Right lobe of liver (tissue), 4 donors: ENCODE measurements around the gene STX17.

Source experiments
- CTCF ChIP-seq, 4 donors: fragments of 200-600 bp in 3 of 4; fragments of 450-650 bp in 1 of 4; IDR thresholded peaks; one replicate each; pipeline versions ENCODE4 v1.5.1 to v1.8.0; 2016 to 2022; ENCODE audit warnings: antibody characterized with exemption in 4 of 4, mild to moderate bottlenecking in 2 of 4
- POLR2A ChIP-seq: fragments of 450-650 bp; IDR thresholded peaks from one replicate; pipeline ENCODE4 v1.6.1; 2017; ENCODE audit warnings: antibody characterized with exemption, mild to moderate bottlenecking
- donor health status: DM: no; HTN: no; CAD: no.
- donor health status: DM: no; HTN: no; CAD: no.
- donor health status: DM: no; HTN: yes; CAD: no.

- TF ChIP-seq CTCF (IDR thresholded peaks at IDR 0.05) (no peak), POLR2A (no peak)
These were observed 36.3 kb upstream of the STX17 start for GRCh38 chr9:99870126-99870525.
